SK-N-SH (cell line): ENCODE data around the gene TMEM202.

Experiments used
- CTCF ChIP-seq: fragments of 200-600 bp; sonication (generic); IDR thresholded peaks from 2 replicates; pipeline ENCODE4 v1.6.1; 2017; ENCODE audit warnings: antibody characterized with exemption, mild to moderate bottlenecking, moderate library complexity
- FOXM1 ChIP-seq: IDR thresholded peaks from 2 replicates; pipeline ENCODE4 v1.4.0; 2012; ENCODE audit warnings: low read depth, mild to moderate bottlenecking
- MAX ChIP-seq: IDR thresholded peaks from 2 replicates; pipeline ENCODE4 v1.4.0; 2012; ENCODE audit warnings: low read depth
- NFIC ChIP-seq: IDR thresholded peaks from 2 replicates; pipeline ENCODE4 v1.4.0; 2012; ENCODE audit warnings: borderline replicate concordance

- TF ChIP-seq FOXM1 = no peak
- no peak for TF ChIP-seq MAX
- TF ChIP-seq NFIC = no peak
- TF ChIP-seq CTCF = no peak
Observed at GRCh38 chr15:72358650-72359171, 39.4 kb upstream of the TMEM202 start.
